NCI-H226 (cell line): Measurements from ENCODE around the gene ICA1L.

ENCODE experiments used
- DNase-seq: peaks from one replicate; pipeline ENCODE4 v3.0.0-alpha.2; 2015

Gene ICA1L

GRCh38 chr2:202723746-202724145, 147.8 kb downstream of the ICA1L start:
- DNase-seq, result no peak
